SU-DHL-6 (cell line): Measurements from ENCODE around the gene TIMP3.

Experiments used
- EZH2phosphoT487 ChIP-seq: fragments of 200-600 bp; sonication (generic), shearing (Covaris generic); conservative IDR thresholded peaks from 2 replicates; pipeline ENCODE4 v1.6.1; 2018; ENCODE audit warnings: mild to moderate bottlenecking, antibody characterized with exemption, low read length, moderate library complexity, mixed read lengths
- TF ChIP-seq, protein P1 (sequence below): fragments of 200-600 bp; sonication (generic); IDR thresholded peaks from one replicate; pipeline ENCODE4 v1.5.1; 2017; ENCODE audit warnings: antibody characterized with exemption, mild to moderate bottlenecking, low read length, moderate library complexity; ENCODE audit not compliant: insufficient read depth, poor library complexity, severe bottlenecking

DNA sequence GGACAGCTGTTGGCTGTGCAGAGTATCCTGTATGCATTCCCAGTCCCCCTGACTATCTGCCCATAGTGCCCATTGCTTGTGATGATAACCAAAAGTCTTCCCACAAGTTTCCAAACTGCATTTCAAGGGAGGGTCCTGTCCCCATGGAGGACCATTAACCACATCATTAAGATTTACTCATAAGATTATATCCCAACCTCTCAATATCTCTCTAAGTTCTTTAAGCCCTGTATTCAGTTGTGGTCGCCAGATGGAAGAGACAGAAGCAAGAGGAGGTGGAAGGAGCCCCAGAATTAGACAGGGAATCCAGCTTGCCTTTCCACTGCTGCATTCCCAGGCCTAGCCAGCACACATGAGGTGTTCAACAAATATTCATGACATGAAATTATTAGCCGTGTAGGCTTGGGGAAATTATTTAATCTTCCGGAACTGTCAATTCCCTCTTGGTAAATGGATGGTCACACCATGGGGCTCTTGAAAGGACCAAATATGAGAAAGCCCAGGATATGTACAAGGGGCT lies 42.6 kb upstream of the TIMP3 start:
- TF ChIP-seq, protein P1, sequence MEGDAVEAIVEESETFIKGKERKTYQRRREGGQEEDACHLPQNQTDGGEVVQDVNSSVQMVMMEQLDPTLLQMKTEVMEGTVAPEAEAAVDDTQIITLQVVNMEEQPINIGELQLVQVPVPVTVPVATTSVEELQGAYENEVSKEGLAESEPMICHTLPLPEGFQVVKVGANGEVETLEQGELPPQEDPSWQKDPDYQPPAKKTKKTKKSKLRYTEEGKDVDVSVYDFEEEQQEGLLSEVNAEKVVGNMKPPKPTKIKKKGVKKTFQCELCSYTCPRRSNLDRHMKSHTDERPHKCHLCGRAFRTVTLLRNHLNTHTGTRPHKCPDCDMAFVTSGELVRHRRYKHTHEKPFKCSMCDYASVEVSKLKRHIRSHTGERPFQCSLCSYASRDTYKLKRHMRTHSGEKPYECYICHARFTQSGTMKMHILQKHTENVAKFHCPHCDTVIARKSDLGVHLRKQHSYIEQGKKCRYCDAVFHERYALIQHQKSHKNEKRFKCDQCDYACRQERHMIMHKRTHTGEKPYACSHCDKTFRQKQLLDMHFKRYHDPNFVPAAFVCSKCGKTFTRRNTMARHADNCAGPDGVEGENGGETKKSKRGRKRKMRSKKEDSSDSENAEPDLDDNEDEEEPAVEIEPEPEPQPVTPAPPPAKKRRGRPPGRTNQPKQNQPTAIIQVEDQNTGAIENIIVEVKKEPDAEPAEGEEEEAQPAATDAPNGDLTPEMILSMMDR, result no peak
- no peak for TF ChIP-seq EZH2phosphoT487
